PFSK-1 (cell line): ENCODE results near the gene CPNE6.

ENCODE experiments used
- FOXP2 ChIP-seq: optimal IDR thresholded peaks from 2 replicates; pipeline ENCODE3; 2011; ENCODE audit warnings: borderline replicate concordance, control low read depth, inconsistent platforms; ENCODE audit not compliant: insufficient read depth; ENCODE audit errors: extremely low read length, extremely low read depth
- POLR2AphosphoS5 ChIP-seq: IDR thresholded peaks from 2 replicates; pipeline ENCODE4 v1.6.1; 2012; ENCODE audit warnings: low read depth, mild to moderate bottlenecking, control low read depth, low read length, moderate library complexity
- REST ChIP-seq, 2 experiments: IDR thresholded peaks; 2 replicates each; pipeline versions ENCODE4 v1.6.1 to v1.8.0; 2011 to 2012; ENCODE audit warnings: low read depth in 2 of 2, low read length in 2 of 2, control low read depth in 1 of 2, inconsistent platforms in 1 of 2, mild to moderate bottlenecking in 1 of 2, moderate library complexity in 1 of 2; ENCODE audit not compliant: insufficient read depth in 1 of 2
- SIN3A ChIP-seq: IDR thresholded peaks from 2 replicates; pipeline ENCODE4 v1.6.1; 2012; ENCODE audit warnings: mild to moderate bottlenecking, low read length, moderate library complexity, borderline replicate concordance; ENCODE audit not compliant: insufficient read depth
- TAF1 ChIP-seq: IDR thresholded peaks from 2 replicates; pipeline ENCODE4 v1.6.1; 2012; ENCODE audit warnings: low read length, control low read depth, borderline replicate concordance; ENCODE audit not compliant: insufficient read depth

CPNE6 gene

GRCh38 chr14:24038686-24039085 lies 32.7 kb upstream of the CPNE6 start:
- no peak for TF ChIP-seq SIN3A
- TF ChIP-seq REST (IDR thresholded peaks at IDR 0.05; ENCODE audit: insufficient read depth in 1 of 2, low read depth in 2 of 2, low read length in 2 of 2), result no peak
- TF ChIP-seq TAF1, result no peak
- no peak for TF ChIP-seq FOXP2
- no peak for TF ChIP-seq POLR2AphosphoS5

- TF ChIP-seq TAF1 (no peak), REST (IDR thresholded peaks at IDR 0.05; ENCODE audit: insufficient read depth in 1 of 2, low read depth in 2 of 2, low read length in 2 of 2) (no peak), SIN3A (no peak), FOXP2 (no peak), POLR2AphosphoS5 (no peak)
Measured at GRCh38 chr14:24040692-24041091, 30.7 kb upstream of the CPNE6 start.

DNA sequence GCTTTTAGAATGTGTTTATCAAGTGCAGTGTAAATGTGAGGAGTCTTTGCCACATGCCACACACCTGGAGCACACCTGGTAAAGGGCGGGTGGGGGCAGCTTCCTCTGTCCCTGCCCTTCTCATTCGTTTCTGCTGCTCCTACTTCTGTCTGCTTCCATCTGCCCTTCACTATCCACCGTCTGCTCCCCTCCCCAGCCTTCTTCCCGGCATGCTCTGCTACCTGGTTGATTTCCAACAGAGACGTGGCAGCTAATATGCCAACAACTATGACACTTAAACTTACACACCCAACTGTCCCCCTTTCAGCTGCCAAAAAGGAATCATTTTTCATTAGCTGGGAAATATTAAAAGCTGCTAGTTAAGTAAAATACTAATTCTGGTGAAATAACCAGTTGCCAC lies 28.6 kb upstream of the CPNE6 start:
- TF ChIP-seq TAF1 (no peak), SIN3A (no peak), REST (IDR thresholded peaks at IDR 0.05; ENCODE audit: insufficient read depth in 1 of 2, low read depth in 2 of 2, low read length in 2 of 2) (no peak), FOXP2 (no peak)

DNA sequence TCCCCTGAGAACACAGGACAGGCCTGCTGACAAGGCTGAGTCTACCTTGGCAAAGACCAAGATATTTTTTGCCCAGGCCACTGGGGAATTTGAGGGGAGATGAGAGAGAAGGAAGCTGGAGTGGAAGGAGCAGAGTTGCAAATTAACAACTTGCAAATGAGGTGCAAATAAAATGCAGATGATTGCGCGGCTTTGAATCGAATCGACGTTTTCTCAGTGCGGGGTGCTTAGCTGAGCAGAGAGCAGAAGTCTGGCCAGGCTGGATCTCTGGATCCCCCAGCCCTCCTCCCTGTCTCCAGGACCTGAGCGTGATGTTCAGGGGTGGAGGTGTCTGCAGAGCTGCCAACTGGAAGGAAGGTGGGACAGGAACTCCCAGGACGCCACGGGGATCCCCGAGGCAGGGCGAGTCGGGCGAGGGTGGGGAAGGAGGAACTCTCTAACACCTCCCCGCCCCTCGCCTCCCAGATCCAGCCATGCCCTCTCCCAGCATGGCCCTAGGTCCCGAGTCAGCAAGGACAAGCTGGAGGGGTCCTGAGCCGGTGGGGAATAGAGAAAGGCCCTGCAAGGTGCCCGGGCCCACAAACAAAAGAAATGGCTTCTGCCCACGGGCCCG lies 20.1 kb upstream of the CPNE6 start:
- TF ChIP-seq TAF1 (no peak), FOXP2 (no peak)

DNA sequence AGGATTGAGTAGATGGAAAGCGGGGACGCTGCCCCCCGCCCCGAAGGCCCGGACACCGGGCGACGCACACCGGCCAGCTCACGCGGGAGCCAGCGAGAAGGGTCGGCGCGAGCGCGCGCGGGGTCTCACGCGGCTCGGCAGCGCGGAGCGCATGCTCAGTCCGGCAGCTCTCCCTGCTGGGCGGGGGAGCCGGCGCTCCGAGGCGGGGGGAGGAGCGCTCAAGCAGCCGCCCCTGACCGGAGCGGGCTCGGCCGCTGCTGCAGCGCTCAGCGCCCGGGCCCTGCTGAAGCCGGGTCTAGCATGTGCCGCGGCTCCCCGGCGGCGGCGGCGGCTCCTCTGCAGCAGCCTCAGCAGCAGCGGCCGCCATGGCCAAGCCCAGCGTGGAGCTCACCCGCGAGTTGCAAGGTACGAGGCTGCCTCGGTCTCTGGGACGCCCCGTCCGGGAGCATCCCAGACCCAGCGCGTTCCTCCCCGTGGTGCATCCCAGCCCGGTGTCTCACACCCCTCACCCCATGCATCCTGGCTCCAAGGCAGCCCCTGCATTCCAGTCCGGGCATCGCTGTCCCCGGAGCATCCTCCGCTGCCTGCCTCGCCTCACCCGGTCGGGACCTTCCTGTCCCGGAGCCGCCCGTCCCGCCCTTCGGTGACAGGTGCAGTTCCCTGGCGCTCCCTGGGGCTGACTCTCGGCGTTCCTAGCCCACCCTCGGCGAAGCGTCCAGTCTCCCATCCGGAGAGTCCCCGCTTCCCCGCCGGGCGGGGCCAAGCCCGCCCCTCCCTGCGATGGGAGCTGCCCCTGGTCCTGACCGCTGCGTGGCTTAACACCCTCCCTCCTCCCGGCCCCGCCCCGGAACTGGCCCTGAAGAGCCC lies 19.3 kb upstream of the CPNE6 start, which contains the start of gene CARMIL3:
TSS of gene CARMIL3 (plus strand) at position 221 of the 867 bp plus-strand sequence. CDS start at position 366, 145 bp downstream.
- TF ChIP-seq SIN3A (no peak), REST (IDR thresholded peaks at IDR 0.05; ENCODE audit: insufficient read depth in 1 of 2, low read depth in 2 of 2, low read length in 2 of 2) (peak; percentile 88 to 92)
